22Rv1 (cell line): Measurements from ENCODE around the gene RXYLT1.

Source experiments
- CTCF ChIP-seq: fragments of 450-650 bp; IDR thresholded peaks from 2 replicates; pipeline ENCODE4 v1.5.1; 2017; ENCODE audit warnings: mild to moderate bottlenecking
- ZFX ChIP-seq: fragments of 450-650 bp; IDR thresholded peaks from 2 replicates; pipeline ENCODE4 v1.6.1; 2017; ENCODE audit warnings: antibody characterized with exemption, borderline replicate concordance

GRCh38 chr12:63849106-63849620, 69.5 kb downstream of the RXYLT1 start:
- no peak for TF ChIP-seq CTCF
- no peak for TF ChIP-seq ZFX
